AML-193 (cell line): Measurements from ENCODE around the gene FRMD4A.

ENCODE experiments used
- DNase-seq, 2 experiments: peaks; one replicate each; lab custom pipeline; 2025; lab: John Stamatoyannopoulos, UW

Gene FRMD4A

DNA sequence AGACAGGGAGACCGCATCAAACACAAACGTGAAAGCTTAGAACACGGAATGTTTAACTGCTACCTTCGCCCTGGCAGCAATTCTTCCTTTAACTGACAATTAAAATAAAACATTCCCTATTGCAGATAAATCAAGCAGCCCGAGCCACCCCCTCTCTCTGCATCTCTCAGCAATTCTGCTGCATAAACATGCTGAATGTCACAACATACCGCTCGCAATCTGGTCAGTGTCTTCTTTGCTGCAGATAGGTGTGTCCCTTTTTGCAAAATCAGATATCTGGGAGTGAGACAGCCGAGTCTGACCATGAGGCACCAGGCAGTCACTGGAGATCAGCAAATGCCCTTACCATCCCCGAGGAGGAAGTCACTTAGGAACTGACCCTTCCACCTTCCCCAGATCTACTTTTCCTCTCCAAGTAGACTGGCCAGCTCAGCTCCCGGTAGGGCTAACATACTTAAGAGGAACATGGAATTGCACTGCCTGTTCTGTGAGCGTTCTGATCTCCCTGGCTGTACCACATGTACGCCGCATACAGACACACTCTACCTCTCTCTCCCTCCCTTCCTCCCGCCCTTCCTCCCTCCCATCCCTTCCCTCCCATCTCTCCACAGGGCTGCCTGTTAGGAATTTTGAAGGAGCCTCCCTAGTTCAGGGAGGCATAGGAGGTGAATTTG is at the start of gene FRMD4A:
TSS of gene FRMD4A (minus strand) at position 537 of the 674 bp plus-strand sequence.
- DNase-seq: no peak

DNA sequence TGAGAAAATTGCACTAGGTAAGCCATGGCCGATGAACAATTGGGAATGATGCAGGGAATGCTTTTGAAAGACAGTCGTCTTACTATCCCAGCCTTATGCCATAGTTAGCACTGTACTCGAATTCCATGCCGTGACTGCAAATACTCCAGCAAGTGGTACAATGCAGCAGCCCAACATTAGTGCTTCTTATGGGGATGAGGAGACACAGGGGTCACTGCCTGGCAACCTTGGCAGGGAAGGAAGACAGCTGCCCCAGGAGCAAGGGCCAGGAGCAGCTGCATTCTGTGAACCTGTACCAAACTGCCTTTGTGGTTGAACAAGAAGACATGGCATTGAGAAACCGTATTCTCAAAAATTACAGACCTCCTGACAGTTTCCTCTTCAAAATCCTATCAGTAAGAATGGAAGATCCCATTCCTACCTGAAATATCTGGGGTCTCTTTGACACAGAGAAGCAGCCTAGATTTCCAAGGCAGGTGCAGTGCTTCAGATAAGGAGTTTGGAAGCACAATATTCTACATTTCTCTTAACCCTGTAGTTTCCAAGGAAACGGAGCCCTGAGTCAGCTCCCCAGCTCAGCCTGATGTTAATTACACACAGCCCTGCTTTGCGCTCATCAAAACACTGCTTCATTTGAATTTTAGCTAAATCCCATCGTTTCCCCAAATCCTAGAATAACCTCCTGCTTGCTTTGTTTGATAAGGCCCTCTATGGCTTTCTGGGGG is 49.0 kb upstream of the FRMD4A start:
- DNase-seq: no peak

DNA sequence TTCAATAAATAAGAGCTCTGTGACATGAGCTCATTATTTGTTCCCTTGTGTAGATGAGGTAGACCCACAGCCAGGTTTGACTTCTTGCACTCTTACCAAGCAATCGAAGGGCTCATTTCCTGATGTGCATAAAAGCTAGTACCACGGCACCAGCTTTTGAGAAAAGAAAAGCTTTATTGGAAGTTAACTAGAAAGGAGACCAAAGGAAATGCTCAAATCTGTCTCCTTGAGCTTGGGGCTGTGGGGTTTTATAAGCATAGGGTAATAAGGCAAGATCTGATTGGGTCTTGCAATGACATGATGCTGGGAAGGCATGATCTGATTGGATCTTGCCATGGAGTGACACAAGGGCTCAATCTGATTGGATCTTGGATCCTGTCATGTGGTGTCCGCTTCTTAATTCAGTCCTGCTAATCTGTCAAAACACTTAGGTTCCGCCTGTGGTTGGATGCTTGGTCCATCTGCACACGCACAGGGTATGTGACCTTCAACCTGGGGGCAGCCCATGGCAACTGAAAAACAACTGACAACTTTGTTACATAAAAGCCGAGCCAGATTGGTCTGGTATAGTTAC is 47.8 kb upstream of the FRMD4A start:
- DNase-seq: no peak

DNA sequence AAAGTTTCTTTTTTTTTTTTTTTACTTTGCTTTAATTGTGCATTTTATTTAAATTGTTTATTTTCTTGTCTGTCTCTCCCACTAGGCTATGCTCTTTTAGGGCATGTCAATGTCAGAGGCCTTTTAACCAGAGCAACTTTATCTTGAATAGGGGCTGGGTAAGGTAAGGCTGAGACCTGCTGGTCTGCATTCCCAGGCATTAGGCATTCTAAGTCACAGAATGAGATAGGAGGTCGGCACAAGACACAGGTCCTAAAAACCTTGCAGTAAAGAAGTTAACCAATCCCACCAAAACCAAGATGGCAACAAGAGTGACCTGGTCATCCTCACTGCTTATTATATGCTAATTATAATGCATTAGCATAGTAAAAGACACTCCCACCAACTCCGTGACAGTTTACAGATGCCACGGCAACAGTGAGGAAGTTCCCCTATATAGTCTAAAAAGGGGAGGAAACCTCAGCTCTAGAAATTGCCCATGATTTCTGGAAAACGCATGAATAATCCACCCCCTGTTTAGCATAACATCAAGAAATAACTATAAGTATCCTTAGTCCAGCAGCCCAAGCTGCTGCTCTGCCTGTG is 47.0 kb upstream of the FRMD4A start:
- DNase-seq: no peak

DNA sequence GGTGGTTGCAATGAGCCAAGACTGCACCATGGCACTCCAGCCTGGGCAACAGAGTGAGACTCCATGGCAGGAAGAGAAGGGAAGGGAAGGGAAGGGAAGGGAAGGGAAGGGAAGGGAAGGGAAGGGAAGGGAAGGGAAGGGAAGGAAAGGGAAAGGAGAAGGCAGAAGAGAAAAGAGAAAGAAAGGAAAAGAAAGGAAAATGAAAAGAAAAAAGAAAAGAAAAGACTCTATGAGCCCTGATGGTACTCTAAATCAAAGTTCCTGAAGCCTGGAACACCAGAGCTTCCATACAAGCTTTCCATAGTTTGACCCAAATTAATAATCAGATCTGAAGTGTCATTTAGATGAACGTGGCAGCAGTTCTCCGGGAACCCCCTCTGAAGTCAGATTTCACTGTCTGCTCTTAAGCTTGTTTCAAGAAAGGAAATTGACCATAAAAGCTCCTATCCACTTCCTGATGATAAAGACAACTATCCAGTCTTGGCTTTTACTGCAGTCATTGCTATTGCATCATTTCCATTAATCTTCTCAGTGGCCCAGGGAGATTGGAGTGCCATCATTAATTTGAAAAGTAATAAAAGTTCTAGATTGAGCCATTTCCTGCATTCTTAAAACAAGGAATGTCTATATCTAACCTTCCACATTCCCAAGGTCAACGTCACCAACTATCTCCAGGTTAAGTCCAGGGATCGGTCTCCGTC is 44.2 kb upstream of the FRMD4A start:
- DNase-seq: no peak

DNA sequence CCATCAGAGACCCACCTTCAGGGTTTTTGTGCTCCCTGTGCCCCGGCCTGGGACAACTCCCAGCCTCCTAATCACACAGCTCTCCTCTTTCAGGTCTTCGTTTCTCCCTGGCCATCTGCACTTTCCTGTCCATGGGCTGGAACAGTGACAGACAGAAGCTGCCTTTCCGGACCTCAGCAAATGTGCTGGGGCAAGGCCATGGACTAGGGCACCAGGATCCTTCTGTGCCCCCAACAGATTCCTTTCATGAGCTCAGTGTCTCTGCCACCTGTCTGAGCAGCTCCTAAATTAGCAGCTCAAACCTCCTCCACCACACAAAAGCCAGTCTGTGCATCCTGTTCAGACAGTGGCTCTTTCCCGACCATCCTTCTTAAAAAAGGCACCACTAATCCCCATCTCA is 41.9 kb upstream of the FRMD4A start:
- no peak for DNase-seq

DNA sequence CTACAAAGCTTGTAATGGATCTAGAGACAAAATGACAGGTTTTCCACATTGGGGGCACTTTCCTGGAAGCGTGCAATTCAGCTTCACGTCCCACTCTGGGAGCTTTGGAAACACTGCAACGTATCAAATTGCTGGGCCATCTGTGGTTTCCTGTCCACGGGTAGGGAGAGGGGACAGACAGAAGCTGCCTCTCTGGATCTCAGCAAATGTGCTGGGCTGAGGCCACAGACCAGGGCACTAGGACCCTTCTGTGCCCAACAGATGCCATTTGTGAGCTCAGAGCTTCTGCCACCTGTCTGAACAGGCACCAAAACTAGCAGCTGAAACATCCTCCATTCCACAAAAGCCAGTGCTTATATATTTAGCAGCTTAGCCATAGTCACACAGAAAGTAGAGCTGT is 40.9 kb upstream of the FRMD4A start:
- DNase-seq: no peak

DNA sequence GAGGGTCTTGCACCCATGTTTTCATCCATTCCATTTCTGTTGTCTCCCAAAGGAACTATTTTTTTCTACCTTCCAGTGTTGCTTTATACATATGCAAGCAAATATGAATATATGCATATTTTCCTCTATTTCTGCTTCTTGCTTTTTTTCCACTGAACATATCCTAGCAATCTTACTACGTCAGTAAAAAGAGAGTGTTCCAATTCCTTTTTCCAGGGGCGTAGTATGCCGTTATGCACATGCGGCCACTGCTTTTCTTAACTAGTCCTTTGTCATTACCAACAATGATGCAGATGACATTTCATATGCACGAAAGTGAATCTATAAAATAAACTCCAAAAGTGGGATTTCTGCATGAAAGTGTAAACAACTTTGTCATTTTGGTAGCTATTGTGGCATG is 40.2 kb upstream of the FRMD4A start:
- no peak for DNase-seq

DNA sequence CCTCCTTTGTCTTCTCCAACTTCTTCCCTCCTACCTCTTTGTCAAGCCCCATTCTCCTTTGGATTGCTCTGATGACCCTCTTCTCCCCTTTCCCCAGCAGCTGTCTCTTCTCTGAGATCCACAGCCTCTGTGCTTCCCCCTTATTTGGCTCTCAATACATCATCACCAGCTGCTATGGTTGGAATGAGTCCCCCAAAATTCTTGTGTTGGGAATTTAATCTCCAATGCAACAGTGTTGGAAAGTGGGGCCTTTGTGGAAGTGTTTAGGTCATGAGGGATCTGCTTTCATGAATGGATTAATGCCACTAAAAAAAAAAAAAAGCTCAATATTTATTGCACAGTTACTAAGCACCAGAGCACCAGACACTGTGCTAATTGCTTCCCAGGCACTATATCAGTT is 39.2 kb upstream of the FRMD4A start:
- DNase-seq: no peak

DNA sequence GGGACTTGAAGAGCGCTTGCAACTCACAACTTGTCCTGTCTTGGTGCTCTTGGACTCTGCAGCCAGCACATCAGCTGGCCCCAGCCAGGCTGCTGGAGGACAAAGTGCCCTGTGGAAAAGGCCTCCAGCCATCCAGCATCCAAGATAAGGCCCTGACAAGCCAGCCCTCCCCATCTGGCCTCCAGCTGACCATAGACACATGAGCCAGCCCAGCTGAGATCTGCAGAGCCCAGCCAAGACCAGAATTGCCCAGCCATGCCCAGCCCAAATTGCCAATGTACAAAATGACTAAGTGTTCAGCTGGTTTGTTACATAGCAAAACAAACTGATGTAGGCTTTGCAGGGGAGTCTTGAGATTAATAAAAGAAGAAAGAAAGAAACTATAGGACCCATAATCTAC is 36.0 kb upstream of the FRMD4A start:
- DNase-seq: no peak

DNA sequence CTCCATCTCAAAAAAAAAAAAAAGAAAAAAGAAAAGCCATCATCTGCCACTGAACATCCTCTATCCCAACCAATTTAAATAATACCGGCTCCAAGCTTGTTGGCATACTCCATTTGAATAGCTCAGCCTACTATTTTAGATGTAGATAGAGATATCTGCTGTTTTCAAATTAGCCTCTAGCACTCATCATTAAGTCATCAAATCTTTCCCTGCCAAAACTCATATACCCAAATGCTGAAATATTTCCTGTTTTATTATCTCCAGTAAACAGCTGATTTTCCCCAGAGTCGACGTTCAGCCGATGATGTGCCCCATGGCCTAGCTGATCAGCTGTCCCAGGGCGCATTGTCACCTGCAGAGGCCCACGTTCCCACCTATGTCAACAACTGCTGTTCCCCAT is 34.5 kb upstream of the FRMD4A start:
- no peak for DNase-seq

DNA sequence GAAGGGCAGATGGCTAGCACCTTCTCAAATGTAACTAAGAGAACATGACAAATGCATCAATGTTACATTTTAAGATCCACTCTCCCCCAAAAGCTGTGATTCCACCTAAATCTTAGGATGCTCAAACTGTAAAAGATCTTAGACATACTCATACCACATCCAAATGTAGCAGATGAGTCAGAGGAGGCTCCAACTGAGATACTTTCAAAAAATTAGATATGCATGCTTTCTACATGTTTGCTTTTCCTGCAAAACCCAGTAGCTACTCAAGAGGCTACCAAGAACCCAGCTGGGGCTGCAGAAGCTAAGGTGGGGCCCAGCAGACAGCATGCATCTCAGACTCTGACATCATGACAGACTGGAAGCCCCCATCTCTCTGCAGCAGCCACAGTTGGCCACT is 31.4 kb upstream of the FRMD4A start:
- DNase-seq: no peak

DNA sequence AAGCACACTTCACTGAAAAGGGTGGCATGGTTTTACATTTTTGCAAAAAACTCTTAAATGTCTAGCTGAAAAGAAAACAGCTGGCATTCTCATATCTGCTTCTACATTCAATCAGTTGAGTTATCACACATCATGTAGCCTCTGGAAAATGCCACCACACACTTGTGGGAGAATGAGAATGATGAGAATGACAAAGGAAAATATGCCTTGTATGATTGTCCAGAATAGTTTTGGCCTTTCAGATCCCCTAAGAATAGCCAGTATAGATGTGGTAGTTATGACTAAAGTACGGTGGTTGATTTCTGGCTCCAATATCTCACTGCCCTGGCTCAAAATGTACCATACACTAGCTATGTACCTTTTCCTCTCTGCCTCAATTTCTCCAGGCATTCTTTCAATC is 30.2 kb upstream of the FRMD4A start:
- DNase-seq: no peak

DNA sequence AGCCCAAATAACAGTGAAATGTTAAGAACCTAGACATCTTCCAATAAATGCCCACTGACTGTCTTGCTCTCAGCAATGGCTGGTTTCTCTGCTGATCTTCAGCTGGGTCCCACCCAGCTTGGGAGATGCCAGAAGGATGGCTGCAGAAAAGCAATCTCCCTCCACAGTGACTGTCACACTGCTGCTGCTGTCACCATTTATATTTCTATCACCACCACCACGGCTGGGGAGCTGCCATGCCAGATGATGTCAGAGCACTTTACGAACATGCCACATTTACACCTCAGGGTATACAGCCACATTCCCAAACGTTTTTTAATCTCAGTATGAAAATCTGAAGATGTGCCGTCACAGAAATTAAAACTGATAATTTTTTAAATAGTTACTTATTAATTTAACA is 29.8 kb upstream of the FRMD4A start:
- DNase-seq: no peak

DNA sequence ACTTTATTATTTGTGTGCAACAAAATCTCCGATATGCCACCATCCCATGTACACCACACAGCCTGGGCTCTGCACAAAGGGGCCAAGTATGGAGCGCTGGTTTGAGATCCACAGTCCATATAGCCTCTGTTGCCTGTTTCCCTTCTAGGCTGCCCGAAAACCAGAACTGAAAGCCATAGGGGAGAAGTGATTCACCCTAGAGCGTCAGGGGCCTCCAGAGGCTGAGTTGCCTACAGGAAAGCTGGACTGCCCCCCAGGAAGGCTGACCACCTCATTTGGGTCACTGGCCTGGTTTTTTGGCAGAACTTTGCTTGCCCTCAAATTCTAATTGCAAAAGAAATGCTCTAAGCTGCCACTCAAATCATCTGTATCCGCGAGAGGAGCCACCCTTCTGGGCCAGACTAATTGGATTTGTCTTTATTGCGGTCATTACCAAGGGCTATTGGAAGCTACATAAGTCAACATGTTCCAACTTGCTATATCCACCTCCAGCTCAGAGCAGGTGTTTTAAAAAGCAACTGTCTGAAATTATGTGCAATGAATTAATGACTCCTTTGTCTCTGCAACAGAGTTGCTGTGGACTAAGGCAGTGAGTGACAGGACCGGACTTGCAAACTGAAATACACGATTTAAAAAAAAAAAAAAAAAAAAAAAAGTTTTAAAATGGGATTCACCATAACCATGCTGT is 28.3 kb upstream of the FRMD4A start:
- no peak for DNase-seq

DNA sequence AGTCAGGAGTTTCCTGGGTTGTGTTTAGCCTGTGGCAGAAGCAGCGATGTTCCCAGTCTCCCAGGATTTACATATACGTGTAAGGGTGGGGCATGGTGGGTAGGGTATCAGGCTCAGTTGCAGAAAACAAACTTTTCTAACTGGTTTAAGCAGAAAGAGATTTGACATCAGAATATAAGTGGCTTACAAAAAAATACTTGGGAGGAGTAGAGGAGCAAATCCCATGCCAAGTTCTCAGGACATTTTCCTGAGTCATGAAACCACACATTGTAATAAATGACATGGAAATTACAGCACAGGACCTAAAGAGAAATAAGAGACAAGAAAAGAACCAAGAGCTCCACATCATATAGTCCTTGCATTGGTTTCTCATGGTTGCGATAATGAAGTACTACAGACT is 26.2 kb upstream of the FRMD4A start:
- DNase-seq: no peak

DNA sequence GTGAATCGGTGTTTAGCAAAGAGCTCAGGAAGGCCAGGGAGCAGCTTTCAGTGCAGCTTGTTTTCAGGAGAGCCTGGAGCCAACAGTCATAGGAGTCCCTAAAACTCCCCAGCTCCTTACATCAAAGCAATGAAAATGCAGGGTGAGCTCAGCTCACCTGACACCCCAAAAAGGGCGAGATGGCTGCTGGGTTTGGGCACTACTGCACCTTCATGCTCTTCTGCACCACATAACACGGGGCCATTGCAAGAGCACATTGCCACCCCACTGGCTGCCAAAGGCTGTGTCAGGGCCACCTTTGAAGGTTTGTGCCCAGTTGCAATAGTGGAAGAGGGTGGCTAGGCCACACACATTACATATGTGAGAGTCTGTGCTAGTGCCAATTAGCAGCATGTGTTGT is 25.0 kb upstream of the FRMD4A start:
- DNase-seq: no peak

DNA sequence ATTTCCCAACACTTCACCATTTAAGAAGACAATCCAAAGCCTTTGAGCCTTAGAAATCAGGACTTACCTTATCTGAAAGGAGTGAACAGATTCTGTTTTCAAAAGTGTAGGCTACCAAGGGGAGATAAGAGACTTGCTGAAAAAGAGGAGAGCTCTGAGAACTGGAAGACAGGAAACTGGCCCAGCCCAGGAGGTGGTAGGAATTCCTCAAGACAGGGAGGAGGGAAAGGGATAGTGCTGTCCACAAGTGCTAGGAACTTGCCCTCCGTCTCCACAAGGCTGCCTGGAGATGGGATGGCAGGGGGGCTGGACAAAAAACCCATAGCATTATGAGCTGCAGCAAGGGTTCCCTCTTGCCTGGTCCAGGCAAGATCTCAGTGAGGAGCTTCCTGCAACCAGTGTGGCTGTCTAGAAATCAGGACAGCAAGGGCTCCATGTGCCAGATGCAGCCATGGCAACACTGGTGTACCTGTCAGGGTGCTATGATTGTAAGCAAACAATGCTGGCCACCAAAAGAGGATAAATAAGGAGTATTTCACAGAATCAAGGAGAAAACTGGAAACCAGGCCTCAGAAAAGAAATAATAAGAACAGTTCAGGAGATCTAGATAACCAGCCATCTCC is 22.7 kb upstream of the FRMD4A start:
- no peak for DNase-seq

DNA sequence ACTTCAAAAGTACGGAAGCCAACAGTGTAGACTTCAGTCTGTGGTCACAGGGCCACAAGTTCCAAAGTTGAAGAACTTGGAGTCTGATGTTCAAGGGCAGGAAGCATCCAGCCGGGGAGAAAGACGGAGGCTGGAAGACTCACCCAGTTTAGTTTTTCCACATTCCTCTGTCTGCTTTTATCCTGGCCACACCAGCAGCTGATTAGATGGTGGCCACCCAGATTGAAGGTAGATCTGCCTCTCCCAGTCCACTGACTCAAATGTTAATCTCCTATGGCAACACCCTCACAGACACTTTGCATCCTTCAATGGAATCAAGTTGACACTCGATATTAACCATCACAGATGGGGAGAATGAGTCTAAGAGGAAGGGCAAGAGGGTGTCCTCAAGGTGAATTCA is 19.3 kb upstream of the FRMD4A start:
- no peak for DNase-seq

DNA sequence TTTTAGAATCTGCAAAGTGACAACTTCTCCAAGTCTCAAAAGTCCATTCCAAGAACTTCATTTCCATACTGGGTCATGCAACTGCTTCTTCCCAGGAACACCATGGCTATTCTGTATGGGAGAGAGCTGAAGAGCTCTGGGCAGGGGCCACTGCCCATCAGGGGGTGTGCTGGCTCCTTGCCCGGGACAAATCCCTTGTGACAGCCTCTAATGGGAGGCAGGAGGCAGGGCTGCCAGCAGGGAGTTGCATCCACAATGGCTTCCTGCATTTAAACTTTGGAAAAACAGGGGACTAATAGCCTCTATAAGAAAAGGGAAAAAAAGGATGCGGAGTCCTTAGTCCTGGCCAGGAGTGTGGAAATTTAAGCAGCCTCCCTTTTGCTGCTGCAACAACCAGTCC is 18.4 kb upstream of the FRMD4A start:
- no peak for DNase-seq

DNA sequence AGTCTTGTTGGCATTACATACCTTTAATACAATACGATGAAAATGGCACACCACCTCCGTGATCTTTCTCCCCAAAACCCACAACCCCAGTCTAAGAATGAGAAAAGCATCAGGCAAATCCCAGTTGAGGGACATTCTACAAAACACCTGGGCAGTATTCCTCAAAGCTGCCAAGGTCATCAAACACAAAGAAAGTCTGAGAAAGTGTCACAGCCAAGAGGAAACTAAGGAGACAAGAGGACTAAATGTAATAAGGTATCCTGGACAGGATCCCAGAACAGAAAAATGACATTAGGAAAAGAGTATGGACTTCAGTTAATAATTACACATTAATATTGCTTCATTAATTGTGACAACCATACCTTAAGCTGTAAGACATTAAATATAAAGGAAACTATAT is 14.5 kb upstream of the FRMD4A start:
- DNase-seq: no peak
